Keratinocyte (primary cell): ENCODE measurements around the gene TSHZ2. TPM values are rescaled to one million over a fixed set of nuclear protein-coding genes. Genes with fewer than 3 reads are reported as not detected.

ENCODE experiments used
- DNase-seq: peaks from one replicate; pipeline ENCODE4 v3.0.0-alpha.2; 2011; ENCODE audit warnings: low read depth, missing footprints, low spot score
- FAIRE-seq: peaks from 2 replicates; lab custom pipeline; 2011; peaks lifted over from hg19 to GRCh38; lab: Jason Lieb, UNC
- H2AFZ ChIP-seq: 2 replicates; pipeline ENCODE4 v1.6.0; 2012; ENCODE audit warnings: low read length, control low read depth, inconsistent platforms; ENCODE audit not compliant: control insufficient read depth
- H3K27ac ChIP-seq: 2 replicates; pipeline ENCODE4 v1.5.1; 2011; ENCODE audit warnings: low read length; ENCODE audit not compliant: control insufficient read depth, insufficient read depth
- H3K27me3 ChIP-seq: 3 replicates; pipeline ENCODE4 v1.6.0; 2011; ENCODE audit warnings: low read length; ENCODE audit not compliant: control insufficient read depth, insufficient read depth; ENCODE audit errors: extremely low read depth
- H3K36me3 ChIP-seq, 2 experiments: 2 replicates in 1 of 2; 3 replicates in 1 of 2; pipeline ENCODE4 v1.5.1; 2011; ENCODE audit warnings: low read length in 2 of 2, mild to moderate bottlenecking in 1 of 2; ENCODE audit not compliant: control insufficient read depth in 2 of 2, insufficient read depth in 2 of 2; ENCODE audit errors: extremely low read depth in 1 of 2
- H3K4me1 ChIP-seq: 3 replicates; pipeline ENCODE4 v1.5.1; 2011; ENCODE audit warnings: low read length; ENCODE audit not compliant: control insufficient read depth, insufficient read depth; ENCODE audit errors: extremely low read depth
- H3K4me2 ChIP-seq: 3 replicates; pipeline ENCODE4 v1.6.0; 2011; ENCODE audit warnings: low read depth, low read length; ENCODE audit not compliant: control insufficient read depth, insufficient read depth; ENCODE audit errors: extremely low read depth
- H3K4me3 ChIP-seq, 3 experiments: fragments of 200-600 bp in 1 of 3; sonication (generic) in 1 of 3; 2 replicates in 2 of 3; 3 replicates in 1 of 3; pipeline ENCODE4 v1.5.1; 2011 to 2016; ENCODE audit warnings: low read length in 3 of 3, mild to moderate bottlenecking in 3 of 3, control low read depth in 2 of 3, inconsistent platforms in 1 of 3, low read depth in 1 of 3, mixed read lengths in 1 of 3, mixed run types in 1 of 3, moderate library complexity in 1 of 3; ENCODE audit not compliant: control insufficient read depth in 2 of 3, insufficient read depth in 2 of 3; ENCODE audit errors: extremely low read depth in 1 of 3
- H3K79me2 ChIP-seq: 2 replicates; pipeline ENCODE4 v1.6.0; 2012; ENCODE audit warnings: low read length; ENCODE audit not compliant: control insufficient read depth, insufficient read depth
- H3K9ac ChIP-seq: 3 replicates; pipeline ENCODE4 v1.6.0; 2011; ENCODE audit warnings: low read length; ENCODE audit not compliant: control insufficient read depth, insufficient read depth; ENCODE audit errors: extremely low read depth
- H3K9me1 ChIP-seq: 3 replicates; pipeline ENCODE4 v1.6.0; 2011; ENCODE audit warnings: low read length; ENCODE audit not compliant: control insufficient read depth, insufficient read depth; ENCODE audit errors: extremely low read depth
- H3K9me3 ChIP-seq: 2 replicates; pipeline ENCODE4 v1.5.1; 2012; ENCODE audit warnings: low read depth, low read length; ENCODE audit not compliant: control insufficient read depth
- H4K20me1 ChIP-seq: 3 replicates; pipeline ENCODE4 v1.6.0; 2011; ENCODE audit warnings: low read length; ENCODE audit not compliant: control insufficient read depth, insufficient read depth; ENCODE audit errors: extremely low read depth
- EZH2 ChIP-seq: IDR thresholded peaks from one replicate; pipeline ENCODE4 v1.6.1; 2012; ENCODE audit warnings: inconsistent platforms, mild to moderate bottlenecking, low read length, moderate library complexity
- dilution Hi-C: fragments of 300-500 bp; cut with MboI; formaldehyde crosslinking; loops from one replicate; pipeline ENCODE4 v1.7.0; 2020; ENCODE audit warnings: low sequenced_read_pairs; ENCODE audit not compliant: extremely low pct_ligation_motif_present
- polyA plus RNA-seq, 5 experiments: library from polyadenylated mRNA; depleted of rRNA in 3 of 5; stranded (reverse) in 3 of 5; stranded (forward) in 1 of 5; unstranded in 1 of 5; fragments of >200 nt; gene quantifications; 1 replicate in 1 of 5; 2 replicates in 3 of 5; 3 replicates in 1 of 5; pipeline versions ENCODE4 v1.2.1 to v1.2.3, GENCODE V29; 2011 to 2012; ENCODE audit warnings: missing spikeins in 2 of 5, low read depth in 1 of 5, low replicate concordance in 1 of 5
- TF ChIP-seq, protein P1 (sequence below), 3 experiments: IDR thresholded peaks in 1 of 3; conservative IDR thresholded peaks in 1 of 3; optimal IDR thresholded peaks in 1 of 3; 2 replicates in 2 of 3; 3 replicates in 1 of 3; pipeline versions ENCODE3 to v1.5.1; 2011; ENCODE audit warnings: low read length in 3 of 3, mild to moderate bottlenecking in 3 of 3, moderate library complexity in 2 of 3, control low read depth in 1 of 3, inconsistent platforms in 1 of 3; ENCODE audit not compliant: insufficient read depth in 2 of 3; ENCODE audit errors: extremely low read depth in 1 of 3

Gene TSHZ2
- polyA plus RNA-seq, 1 donor (not counting 4 experiments of a cell fraction or from before 2014, with no cell fraction given): 1.1 TPM

DNA sequence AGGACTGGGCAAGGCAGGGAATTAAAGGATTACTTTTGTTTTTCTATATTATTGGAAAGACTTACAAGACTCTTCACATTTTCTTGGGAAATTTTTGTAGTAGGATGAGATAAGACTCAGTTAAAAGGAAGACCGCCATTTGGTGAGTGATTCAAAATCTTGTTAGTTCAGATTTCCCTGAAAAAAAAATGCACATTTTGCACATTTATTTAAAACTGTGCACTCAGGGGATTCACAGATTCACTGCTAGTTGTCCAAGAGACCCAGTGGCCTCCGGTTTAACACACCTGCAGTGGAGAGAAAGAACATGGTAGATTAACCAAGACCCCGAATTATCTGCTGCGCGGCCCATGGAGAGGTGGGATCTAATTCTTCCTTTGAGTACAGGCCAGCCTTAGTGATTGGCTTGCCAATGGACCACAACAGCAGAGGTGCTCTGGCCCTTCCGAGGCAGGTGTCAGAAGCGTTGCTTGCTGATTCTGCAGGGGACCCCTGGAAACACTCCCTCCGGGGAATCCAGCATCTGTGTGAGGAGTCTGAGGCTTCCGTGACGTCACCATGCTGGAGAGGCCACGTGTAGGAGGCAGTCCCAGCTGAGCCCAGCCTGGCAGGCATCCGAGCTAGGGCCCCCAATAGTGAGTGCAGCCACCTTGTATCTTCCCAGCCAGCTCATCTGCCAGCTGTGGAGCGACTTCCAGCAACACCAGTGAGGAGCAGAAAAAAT lies 552.6 kb downstream of the TSHZ2 start:
- H3K27ac ChIP-seq: no peak overlapping the region
- no peaks in the 10 kb centered on the region for H3K79me2 ChIP-seq
- no peak overlapping the region for H3K9ac ChIP-seq
- no peaks in the 10 kb centered on the region for H3K9me1 ChIP-seq
- H3K4me3 ChIP-seq: no peak overlapping the region
- H2AFZ ChIP-seq: no peak overlapping the region
- DNase-seq: no peak
- H3K4me1 ChIP-seq: no peaks in the 10 kb centered on the region
- TF ChIP-seq EZH2: no peak
- TF ChIP-seq, protein P1, sequence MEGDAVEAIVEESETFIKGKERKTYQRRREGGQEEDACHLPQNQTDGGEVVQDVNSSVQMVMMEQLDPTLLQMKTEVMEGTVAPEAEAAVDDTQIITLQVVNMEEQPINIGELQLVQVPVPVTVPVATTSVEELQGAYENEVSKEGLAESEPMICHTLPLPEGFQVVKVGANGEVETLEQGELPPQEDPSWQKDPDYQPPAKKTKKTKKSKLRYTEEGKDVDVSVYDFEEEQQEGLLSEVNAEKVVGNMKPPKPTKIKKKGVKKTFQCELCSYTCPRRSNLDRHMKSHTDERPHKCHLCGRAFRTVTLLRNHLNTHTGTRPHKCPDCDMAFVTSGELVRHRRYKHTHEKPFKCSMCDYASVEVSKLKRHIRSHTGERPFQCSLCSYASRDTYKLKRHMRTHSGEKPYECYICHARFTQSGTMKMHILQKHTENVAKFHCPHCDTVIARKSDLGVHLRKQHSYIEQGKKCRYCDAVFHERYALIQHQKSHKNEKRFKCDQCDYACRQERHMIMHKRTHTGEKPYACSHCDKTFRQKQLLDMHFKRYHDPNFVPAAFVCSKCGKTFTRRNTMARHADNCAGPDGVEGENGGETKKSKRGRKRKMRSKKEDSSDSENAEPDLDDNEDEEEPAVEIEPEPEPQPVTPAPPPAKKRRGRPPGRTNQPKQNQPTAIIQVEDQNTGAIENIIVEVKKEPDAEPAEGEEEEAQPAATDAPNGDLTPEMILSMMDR (optimal IDR thresholded peaks at IDR 0.05 in 1 of 3, IDR thresholded peaks at IDR 0.05 in 1 of 3, conservative IDR thresholded peaks at IDR 0.05 in 1 of 3; ENCODE audit: extremely low read depth in 1 of 3, insufficient read depth in 2 of 3, low read length in 3 of 3): no peak
- no peak for FAIRE-seq
- no peak overlapping the region for H3K4me2 ChIP-seq
- no peaks in the 10 kb centered on the region for H3K36me3 ChIP-seq
- no peaks in the 10 kb centered on the region for H3K27me3 ChIP-seq
- H3K9me3 ChIP-seq: no peaks in the 10 kb centered on the region
- no peaks in the 10 kb centered on the region for H4K20me1 ChIP-seq
- dilution Hi-C loops: no loop called here

DNA sequence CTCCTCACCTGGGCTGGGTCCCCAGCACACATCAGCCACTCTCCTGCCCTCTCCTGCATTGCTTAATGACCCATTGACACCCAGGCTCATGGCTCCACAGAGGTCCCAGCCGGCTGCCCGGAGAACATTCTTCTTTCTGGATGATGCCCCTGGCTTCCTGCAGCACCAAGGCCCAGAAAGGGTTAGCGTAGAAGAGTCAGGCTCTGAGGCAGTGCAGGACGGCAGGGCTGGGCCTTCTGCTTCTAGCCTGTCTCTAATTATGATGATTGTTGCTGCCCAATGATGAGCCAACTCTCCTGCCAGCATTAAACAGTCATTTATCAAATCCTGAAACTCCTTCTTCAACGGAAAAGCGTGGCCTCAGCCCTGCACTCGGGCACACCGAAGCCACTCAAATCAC lies 555.0 kb downstream of the TSHZ2 start:
- H3K4me2 ChIP-seq: no peak overlapping the region
- DNase-seq (no peak), FAIRE-seq (no peak)
- H3K9me1 ChIP-seq: no peaks in the 10 kb centered on the region
- TF ChIP-seq EZH2: no peak
- TF ChIP-seq, protein P1 (optimal IDR thresholded peaks at IDR 0.05 in 1 of 3, IDR thresholded peaks at IDR 0.05 in 1 of 3, conservative IDR thresholded peaks at IDR 0.05 in 1 of 3; ENCODE audit: extremely low read depth in 1 of 3, insufficient read depth in 2 of 3, low read length in 3 of 3): no peak
- H3K27me3 ChIP-seq: no peaks in the 10 kb centered on the region
- dilution Hi-C loops: no loop called here
- no peaks in the 10 kb centered on the region for H3K9me3 ChIP-seq
- H3K36me3 ChIP-seq: no peaks in the 10 kb centered on the region
- no peaks in the 10 kb centered on the region for H4K20me1 ChIP-seq
- no peak overlapping the region for H2AFZ ChIP-seq
- no peak overlapping the region for H3K27ac ChIP-seq
- no peaks in the 10 kb centered on the region for H3K79me2 ChIP-seq
- H3K4me3 ChIP-seq: no peak overlapping the region
- no peak overlapping the region for H3K9ac ChIP-seq
- H3K4me1 ChIP-seq: no peaks in the 10 kb centered on the region
